Measurements from ENCODE around the gene CMTM5. TPM values are rescaled to one million over a fixed set of nuclear protein-coding genes. Genes with fewer than 3 reads are reported as not detected.

Gene CMTM5
- total RNA-seq, 1 experiment from 2014 or later, result 0.24 TPM

- DNase-seq (ENCODE audit: low spot score) (no peak), ATAC-seq (no peak)
- ChIA-PET POLR2A (interaction anchor here (0.5 kb wide), 1 partner anchor 91 kb away, joined by 3 read pairs; no protein-coding TSS in a partner anchor), CTCF (interaction anchor here (0.8 to 6.4 kb wide), 9 partner anchors 14 to 324 kb away, joined by 3 to 95 read pairs (median 4); partner anchors contain the start of gene EFS)
- Mint-ChIP-seq H3K4me3 (no peak overlapping the region), H3K4me1 (peaks cover 4% of the 10 kb centered on the region), H3K36me3 (no peaks in the 10 kb centered on the region), H3K27ac (no peak overlapping the region), H3K27me3 (ENCODE audit: low read depth) (peaks cover 38% of the 10 kb centered on the region), H3K9me3 (no peaks in the 10 kb centered on the region)
- TF ChIP-seq ZNF416 (CRISPR knock-in tag; IDR thresholded peaks at IDR 0.05) (no peak), FOXP1 (CRISPR knock-in tag; IDR thresholded peaks at IDR 0.05; ENCODE audit: borderline replicate concordance) (no peak), STAT6 (CRISPR knock-in tag; conservative IDR thresholded peaks at IDR 0.05; ENCODE audit: low read depth) (no peak), SP1 (CRISPR knock-in tag; conservative IDR thresholded peaks at IDR 0.05) (no peak), TEAD1 (CRISPR knock-in tag; IDR thresholded peaks at IDR 0.05) (no peak), ZNF396 (CRISPR knock-in tag; IDR thresholded peaks at IDR 0.05; ENCODE audit: borderline replicate concordance) (no peak)
Observed at GRCh38 chr14:23382731-23383440, 6.0 kb downstream of the CMTM5 start.

- H3K9me3 Mint-ChIP-seq, result no peaks in the 10 kb centered on the region
- H3K27ac Mint-ChIP-seq, result no peak overlapping the region
- TF ChIP-seq OVOL2 (CRISPR knock-in tag; IDR thresholded peaks at IDR 0.05; ENCODE audit: borderline replicate concordance) (no peak), ZBTB21 (CRISPR knock-in tag; IDR thresholded peaks at IDR 0.05; ENCODE audit: borderline replicate concordance) (no peak), JAZF1 (CRISPR knock-in tag; IDR thresholded peaks at IDR 0.05) (no peak), CREM (CRISPR knock-in tag; IDR thresholded peaks at IDR 0.05) (no peak), CREB1 (CRISPR knock-in tag; IDR thresholded peaks at IDR 0.05) (no peak), USF2 (CRISPR knock-in tag; IDR thresholded peaks at IDR 0.05) (no peak), RORB (CRISPR knock-in tag; IDR thresholded peaks at IDR 0.05) (no peak), NFYB (CRISPR knock-in tag; conservative IDR thresholded peaks at IDR 0.05; ENCODE audit: low read depth) (no peak), GRHL2 (CRISPR knock-in tag; IDR thresholded peaks at IDR 0.05; ENCODE audit: insufficient replicate concordance, severe bottlenecking) (no peak), ETV6 (CRISPR knock-in tag; IDR thresholded peaks at IDR 0.05) (no peak), E2F5 (CRISPR knock-in tag; IDR thresholded peaks at IDR 0.05) (no peak), E2F4 (CRISPR knock-in tag; IDR thresholded peaks at IDR 0.05; ENCODE audit: borderline replicate concordance, low read depth) (no peak)
- peaks cover 13% of the 10 kb centered on the region for H3K4me1 Mint-ChIP-seq
- no peak overlapping the region for H3K4me3 Mint-ChIP-seq
- ChIA-PET CTCF (interaction anchor here (2.2 kb wide), 1 partner anchor 72 kb away, joined by 14 read pairs; no protein-coding TSS in a partner anchor), POLR2A (no interaction called here)
- peaks cover 35% of the 10 kb centered on the region for H3K27me3 Mint-ChIP-seq (ENCODE audit: low read depth)
- DNase-seq (ENCODE audit: low spot score), result no peak
- no peaks in the 10 kb centered on the region for H3K36me3 Mint-ChIP-seq
- no peak for ATAC-seq
Observed at GRCh38 chr14:23384364-23385080, 7.7 kb downstream of the CMTM5 start.

Data from WTC11 (cell line).